ENCODE results near the gene PIK3C3.

GRCh38 chr18:42105394-42105793, 150.4 kb downstream of the PIK3C3 start:
- no peak for TF ChIP-seq POLR2A (IDR thresholded peaks at IDR 0.05)
- TF ChIP-seq CTCF (IDR thresholded peaks at IDR 0.05), result no peak
